GM19043 (cell line): ENCODE data around the gene NFATC2.

Experiments
- ATAC-seq: cut with Tn5 transposase; IDR thresholded peaks from one replicate; pipeline ENCODE4 v1.9.1; 2021; ENCODE audit warnings: low read depth; ENCODE audit not compliant: unreplicated experiment

The NFATC2 gene

DNA sequence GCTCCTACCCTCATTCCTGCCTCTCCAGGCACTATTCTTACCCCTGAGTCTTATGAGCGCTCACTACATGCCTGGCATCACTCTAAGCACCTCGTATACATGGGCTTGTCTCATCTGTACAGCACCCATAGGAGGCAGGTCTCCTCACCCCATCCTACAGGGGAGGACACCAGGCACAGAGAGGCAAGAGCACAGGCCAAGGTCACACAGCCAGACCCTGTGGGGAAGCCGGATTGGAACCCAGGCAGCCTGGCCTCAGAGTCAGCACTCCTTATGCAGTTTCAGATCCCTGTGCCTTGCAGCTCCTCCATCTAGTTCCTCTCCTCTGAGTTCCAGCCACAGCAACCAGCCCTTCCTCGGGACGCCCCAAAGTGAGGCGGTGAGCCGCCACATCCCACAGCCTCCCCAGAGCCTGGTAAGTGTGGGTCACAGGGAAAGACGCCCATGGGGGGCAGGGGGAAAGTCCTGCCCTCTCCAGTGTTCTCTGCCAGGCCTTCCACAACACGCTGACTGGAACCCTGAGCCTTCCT is 103.3 kb downstream of the NFATC2 start:
- no peak for ATAC-seq

DNA sequence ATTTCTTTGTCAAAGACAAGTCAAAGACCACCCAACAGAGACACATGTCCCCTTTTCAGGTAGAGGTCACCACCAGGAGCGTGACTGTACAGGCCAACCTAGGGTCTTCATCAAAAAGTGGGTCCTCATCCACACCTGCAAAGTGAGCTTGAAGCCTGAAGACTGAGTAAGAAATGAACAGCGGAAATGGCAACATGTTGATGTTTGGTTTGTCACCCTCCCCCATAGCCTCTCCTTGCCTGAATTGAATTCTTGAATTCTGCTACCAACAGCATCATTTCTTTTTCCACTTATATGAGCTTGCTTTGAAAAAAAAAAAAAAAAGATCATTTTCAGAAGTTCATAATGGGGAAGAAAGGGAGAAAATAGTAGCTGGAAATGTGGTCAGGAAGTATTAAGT is 104.4 kb downstream of the NFATC2 start:
- ATAC-seq, result no peak

DNA sequence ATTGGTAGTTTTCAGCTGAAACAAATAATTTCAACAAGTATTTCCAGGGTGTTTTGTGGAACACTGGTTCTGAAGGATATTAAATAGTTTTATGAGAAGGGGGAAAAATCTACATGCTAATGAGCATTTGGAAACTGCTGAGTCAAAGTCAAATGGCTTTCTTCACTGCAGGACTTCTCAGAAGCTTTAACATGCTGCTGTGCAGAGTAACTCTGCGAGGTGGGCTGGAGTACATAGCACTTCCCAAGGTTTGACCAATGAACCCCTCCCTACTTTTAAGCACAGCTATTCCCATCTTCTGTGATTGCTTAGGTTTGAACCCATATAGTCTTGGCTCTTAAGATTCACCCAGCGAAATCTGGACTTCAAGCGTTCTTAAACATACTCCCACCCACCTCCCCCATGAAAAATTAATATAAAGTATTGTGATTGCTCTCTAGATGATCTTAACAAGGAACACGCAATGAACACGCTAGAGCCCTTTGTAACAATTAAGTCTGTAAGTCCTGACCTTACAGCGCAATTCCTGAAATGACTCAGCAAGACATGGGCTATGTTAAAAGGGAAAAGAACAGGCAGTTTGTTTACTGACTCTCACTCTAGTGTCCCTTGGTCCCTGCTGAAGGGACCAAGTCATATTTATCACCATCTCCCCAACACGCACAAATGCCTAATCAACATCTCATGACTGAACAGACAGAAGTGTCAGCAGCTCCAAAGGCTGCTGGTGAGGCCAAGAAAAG is 105.2 kb downstream of the NFATC2 start:
- no peak for ATAC-seq

DNA sequence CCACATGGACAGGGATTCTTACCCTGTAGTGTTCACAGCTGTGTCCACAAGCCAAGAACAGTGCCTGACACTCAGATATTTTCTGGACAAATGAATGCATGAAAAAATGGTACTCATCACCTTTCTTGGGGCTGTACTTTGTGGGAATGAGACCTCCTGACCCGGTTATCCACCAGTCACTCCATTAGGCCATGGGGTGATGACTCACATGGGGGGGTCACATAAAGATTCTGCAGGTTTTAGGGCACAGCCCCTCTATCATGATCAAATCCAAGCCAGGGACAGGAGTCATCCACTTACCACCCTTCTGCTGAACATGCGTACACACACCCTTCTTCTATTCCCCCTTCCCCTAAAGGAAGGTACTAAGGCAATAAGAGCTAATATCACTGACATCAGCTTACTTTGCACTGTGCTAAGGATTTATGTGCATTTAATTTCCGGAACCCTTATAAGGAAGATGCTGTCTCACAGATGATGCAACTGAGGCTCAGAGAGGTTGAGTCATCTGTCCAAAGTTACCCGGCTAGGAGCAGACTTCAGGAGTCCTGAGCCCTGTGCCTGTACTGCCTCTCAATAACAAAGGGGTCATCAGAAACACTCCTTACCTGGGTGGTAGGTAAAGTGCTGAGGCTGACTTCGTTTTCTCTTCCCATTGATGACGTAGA is 107.8 kb downstream of the NFATC2 start:
- ATAC-seq, result no peak

DNA sequence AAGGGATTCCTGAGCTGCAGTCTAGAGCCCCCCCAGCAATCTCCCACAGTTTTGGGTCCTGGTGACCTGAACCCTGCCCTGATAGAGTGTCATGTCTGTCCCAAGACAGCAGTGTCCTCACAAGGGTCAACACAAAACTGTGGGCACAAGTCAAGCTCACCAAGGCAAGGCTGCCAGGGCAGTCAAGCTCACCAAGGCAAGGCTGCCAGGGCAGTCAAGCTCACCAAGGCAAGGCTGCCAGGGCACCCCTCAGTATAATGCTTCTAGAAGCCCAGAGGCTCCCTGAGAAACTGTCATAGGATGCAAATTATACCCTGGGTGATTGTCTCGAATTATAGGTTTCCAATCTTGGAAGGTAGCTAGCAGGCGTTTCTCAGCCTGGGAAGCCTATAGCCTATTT is 108.5 kb downstream of the NFATC2 start:
- ATAC-seq, result no peak

DNA sequence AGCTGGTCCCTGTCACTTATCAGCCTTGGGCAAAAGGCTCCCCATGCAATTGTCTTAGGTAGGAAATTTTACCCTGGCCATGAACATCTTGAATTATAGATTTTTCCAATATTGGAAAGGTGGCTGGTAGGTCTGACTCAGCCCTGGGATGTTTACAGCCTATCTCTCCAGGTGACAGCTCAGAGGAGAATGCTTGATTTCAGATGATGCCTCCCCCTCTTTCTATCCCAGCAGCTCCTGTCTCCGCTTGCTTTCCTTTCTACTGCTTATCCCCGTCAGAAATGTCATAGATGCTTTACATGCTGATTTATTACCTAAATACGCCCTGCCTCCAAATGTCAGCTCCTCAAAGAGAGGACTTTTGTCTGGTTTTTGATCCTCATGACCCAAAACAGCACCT is 109.6 kb downstream of the NFATC2 start:
- no peak for ATAC-seq

DNA sequence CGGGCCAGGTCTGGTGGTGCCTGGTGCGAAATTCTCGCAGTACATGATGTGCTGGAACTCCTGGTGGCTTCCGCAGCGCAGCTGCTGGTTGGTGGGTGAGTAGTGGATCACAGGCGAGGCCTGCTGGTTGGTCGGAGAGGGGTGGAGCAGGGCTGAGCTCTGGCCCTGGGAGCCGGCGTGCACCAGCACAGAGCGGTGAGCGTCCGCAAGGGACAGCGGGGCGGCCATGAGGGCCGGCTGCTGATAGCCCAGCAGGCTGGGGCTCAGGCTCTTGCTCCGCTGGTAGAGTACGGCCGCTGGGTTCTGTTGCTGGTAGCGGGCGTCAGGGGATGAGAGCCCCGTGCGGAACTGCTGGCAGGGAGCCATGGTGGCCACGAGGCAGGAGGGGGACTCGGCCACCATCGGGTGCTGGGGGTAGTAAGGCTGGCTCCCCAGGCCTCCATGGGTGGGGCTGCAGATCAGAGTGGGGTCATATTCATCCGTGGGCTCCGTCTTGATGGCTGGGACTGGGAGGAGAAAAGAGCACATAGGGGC is 110.2 kb downstream of the NFATC2 start:
- ATAC-seq, result no peak

DNA sequence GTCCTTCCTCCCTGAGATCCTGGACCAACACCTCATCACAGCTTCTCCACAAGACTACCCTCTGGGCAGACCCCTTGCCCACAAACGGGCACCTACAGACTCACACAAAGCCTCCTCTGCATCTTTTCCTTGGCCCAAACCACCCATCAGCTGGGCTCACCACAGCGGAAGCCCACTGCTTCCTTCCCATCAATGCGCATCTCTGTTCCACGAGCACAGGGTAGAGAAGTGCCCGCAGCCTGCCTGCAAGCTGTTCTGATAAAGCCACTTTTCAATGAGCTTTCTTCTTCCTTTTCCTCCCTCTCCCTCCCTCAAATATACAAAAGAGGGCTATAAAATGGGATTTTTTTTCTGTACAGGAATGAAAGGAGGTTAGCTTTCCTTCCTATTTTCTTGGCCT is 111.2 kb downstream of the NFATC2 start:
- no peak for ATAC-seq

DNA sequence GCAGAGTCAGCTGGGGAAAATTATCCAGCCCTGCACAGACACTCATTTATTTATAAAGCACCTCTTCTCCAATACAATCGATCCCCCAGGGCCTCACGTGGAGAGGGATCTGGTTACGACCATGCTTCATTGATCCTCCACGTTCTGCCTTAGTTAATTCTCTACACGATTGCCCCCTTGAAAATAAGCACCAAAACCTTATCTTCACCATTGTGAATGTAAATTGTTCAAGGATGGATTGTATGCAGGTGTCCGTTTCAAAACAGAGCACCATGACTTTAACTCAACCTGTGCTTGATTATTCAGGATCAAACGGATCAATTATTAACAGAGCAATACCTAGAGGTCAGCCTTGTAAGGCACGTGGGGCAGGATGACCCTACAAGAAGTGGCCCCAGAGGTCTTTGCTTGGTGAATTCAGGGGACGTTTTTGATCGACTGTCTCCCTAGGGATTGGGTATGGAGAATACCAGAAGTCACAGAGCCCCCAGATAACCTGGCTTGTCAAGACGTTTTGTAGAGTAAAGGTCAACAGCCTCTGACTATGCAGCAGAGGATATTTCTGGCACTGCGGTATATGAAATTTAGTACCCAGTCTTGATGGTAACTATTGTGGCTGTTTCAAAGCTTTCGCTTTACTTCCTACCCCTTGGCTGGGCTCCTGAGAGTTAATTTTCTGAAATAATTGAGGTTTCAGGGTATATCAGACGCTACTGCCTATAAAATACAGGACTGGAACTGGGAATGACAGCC is 112.1 kb downstream of the NFATC2 start:
- ATAC-seq, result no peak

DNA sequence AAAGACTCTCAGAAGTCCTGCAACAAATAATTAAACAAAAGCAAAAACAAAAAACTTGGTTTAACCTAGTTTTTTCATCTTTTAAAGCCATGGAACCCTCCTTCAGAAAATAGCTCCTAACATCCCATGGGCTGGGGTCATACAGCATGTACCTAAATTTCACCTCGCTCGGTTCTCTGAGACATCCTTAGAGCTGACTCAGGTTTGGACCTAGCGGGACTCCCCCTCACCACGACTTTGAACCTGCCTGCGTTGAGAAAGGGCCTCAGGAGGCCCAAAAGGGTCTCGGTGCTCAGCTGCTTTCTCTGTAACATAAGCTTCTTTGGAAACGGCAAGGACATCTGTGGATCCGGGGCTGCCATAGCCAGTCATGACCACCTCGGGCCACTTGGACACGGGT is 112.8 kb downstream of the NFATC2 start:
- ATAC-seq, result no peak

DNA sequence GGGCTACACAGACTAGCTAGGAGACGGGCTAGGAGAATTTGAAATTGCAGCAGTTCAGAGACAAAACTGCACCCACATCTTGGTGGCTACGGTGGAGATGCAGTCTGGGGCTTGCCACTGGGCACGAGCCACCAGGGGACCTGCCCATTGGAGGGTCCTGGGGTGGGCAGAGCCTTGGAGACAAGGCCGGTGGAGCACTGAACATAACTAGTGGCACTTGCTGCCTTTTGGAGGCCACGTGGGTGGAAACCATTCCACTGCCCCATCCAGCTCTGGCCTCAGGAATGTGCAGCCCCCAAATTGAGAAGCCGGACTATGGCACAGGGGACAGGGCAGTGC is 113.4 kb downstream of the NFATC2 start:
- no peak for ATAC-seq

DNA sequence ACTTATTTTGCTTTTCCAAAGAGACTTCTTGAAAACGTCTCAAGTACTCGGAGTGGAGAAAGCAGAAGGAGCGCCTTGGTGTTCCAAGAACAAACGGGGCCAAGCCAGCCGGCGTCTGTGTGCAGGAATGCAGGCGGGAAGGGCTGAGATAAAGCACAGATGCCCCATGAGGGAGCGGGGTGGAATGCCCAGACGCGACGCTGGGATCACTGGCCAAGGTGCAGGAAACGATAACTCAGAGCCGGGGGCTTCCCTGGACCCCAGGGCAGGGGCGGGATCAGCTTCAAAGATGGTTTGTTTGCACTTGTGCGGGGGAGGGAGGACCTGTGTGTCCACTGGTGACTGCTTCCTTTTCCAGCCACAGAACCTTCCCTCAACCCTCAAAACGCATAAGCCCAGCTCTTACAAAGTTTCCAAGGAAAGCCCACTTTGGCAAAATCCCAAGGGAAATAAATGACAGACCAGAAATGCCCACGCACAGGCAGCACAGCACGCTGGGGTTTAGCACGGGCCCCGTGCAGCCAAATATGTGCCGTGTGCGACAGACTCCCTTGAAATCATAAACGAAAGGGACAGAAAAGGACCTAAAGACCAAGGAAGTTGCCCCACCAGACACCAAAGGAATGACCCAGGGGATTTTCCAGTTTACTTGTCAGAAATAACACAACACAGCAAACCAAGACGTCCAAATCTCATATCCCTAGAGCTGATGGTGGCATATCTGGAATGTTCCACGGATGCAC is 113.9 kb downstream of the NFATC2 start:
- ATAC-seq, result no peak

DNA sequence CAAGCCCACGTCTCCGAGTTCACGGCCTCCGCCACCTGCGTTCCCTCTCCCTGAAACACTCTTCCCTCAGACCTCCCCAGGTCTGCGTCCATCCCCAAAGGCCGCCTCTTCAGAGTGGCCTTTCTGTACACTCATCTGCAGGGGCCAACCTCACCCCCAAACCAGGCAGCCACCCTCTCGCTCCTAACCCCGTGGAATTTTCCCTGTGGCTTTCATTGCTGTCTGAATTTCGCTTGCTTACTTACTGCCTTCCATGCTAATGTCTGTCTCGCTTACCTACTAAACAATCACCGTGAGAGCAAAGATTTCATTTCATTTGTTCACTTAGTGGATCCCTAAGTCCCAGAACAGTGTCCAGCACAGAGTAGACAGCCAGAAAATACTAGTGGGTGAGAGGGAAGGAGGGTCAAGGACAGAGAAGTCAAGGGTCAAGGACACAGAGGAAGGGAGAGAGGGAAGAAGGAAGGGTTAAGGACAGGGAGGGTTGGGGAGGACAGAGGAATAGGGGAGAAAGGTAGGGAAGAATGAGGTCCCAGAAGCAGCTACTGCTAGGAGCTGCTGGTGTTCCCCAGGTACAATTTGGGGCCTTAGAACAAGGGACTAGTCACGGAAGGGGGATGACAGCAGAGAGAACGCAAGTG is 114.7 kb downstream of the NFATC2 start:
- ATAC-seq, result no peak

DNA sequence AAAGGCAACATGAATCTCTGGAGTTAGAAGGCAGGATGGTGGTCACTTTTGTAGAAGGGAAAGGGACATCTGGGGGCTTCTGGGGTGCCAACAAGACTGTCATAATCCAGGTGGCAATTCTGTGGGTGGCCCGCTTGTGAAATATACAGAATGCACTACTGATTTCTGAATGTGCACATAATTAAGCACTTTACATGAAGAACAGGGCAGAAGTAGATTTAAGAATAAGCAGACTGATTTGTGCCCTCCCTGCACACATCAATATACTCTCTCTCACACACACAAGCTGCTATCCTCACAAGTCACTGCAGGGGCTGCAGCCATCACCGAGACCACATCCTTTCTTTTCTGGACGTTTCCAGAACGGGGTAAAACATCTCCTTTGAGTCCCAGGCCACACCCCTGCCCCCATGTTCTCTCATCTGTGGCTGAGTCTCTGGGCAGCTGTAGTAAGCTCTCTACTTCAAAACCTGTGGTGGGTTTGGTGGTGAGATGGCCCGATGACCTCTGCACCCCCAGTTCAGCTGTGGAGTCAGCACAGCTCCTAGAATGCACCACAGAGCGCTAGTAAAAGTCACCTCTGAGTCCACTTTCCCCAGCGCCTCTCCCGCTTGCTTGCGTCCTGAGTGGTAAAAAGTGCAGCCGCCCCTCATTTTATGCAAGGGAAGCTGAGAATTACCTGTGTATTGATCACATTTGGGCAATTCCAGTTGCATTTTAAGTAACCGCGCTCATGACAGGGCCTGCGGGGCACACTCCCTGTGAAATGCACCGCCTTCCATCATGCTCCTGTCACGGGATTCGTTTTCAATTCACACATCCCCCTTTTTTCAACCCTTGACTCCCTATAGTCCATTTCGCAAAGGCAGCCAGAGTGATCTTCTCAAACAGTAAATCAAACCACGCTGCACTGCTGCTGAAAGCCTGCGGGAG is 115.5 kb downstream of the NFATC2 start:
- no peak for ATAC-seq

DNA sequence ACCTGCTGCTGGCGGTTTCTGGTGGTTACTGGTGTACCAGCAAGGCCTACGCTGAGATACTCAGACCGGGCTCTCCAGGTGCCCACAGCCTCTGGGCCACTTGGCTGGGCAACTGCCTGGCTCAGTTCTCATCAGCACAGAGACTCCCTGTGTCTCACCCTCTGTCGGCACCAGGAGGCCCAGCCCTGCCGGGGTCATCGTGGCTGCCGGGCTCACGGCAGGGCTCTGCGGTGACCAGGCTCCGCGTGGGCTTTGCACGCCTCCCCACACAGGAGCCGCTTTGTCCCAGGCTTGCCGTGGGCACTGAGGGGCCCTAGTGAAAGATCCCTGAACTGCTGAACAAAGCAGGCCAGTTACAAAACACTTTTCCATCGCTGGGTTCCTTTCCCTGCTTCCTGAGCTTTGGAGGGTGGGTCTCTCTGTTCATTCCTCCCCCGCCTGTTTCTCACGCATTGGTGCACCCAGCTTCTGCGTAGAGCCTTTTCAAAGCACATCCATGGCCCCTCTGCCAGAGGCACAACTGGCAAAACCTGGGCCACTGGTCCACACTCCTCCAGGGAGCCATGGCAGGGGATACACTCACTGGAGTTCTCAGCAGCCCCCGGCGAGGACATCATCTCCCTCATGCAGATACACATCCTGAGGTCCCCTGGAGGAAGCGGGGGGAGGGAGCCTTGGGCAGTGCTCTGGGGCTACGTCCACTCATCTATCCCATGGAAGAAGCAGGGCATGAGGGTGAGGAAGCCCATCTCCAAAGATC is 117.0 kb downstream of the NFATC2 start:
- ATAC-seq, result no peak

DNA sequence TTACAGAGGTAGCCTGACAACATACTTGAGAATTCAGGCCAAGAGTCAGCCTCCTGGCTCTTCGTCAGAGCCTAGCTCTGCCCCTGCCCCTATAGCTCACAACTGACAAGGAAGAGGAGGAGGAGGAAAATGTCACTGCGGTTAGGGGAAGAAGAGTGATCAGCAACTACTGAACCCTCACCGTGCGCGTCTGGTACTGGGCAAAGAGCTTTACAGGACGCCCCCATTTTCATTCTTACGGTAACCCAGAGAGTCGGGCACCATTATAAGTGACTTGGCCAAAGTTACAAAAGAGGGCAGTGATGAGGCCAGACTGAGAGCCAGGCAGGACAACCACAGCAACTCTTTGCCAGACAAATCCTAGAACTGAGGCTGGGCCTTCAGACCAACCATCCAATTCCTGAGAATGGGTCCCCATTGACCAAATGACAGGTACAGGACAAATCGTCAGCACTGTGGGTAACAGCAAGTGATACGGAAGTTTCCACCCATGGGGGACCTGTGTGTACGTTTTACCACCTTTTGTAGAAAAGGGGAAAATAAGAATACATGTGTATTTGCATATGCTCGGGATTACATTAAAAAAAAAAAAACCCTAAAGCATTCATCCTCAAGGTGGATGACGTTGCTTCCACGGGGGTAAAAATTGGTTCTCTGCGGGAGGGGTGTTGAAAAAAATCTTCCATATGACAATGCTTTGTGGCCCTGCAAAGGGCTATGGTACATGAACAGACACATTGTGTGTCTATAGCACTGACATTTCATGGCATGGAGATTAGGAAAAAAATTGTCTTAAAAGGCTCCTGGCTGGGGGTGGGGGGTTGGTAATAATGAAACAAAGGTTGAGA is 118.0 kb downstream of the NFATC2 start:
- ATAC-seq, result no peak

DNA sequence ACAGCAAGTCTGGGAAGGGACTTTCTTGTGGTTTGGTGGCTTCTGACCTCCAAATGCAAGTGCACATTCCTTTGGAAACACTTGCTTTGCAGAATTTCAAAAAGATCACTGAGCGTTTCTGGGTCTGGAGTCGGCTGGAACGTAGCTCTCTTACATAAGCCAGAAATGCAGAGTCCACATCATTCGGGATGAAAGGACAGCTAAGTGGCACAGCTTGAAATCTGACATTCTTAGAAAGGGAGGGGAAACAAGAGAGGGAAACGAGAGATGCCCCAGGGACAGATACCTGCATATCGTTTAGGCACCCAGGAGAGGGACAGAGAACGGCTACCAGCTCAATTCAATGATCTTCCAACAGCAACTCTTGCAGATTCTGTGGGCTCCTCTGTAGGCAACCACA is 118.7 kb downstream of the NFATC2 start:
- no peak for ATAC-seq

DNA sequence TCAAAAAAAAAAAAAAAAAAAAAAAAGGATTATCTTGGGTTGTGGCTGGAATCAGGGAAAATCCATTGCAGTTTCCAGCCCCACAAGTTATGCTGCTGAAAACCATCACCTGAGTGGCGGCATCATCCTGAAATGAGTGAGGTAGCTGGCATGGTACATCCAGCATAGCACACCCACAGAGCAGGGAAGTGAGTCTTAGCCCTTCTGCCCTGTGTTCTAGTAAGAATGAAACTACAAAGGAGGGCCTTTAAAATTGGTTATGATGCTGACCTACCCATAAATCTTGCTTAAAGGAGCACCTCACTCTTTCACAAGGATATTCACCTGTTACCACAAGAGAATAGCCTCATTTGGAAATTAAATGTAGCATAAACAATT is 119.2 kb downstream of the NFATC2 start:
- peak; percentile 50 for ATAC-seq
